ENCODE measurements around the gene ANKRD40.
"Not testable (repeated sequence)": the region's sequence is repeated elsewhere in the genome, so short reads cannot be mapped to it uniquely, and the experiment has no call there.

ANKRD40 gene

GRCh38 chr17:50710650-50711049, 2.9 kb upstream of the ANKRD40 start:
- no peak for DNase-seq

GRCh38 chr17:50710025-50710424, 2.3 kb upstream of the ANKRD40 start:
- no peak for DNase-seq

- not testable (repeated sequence) for DNase-seq
Observed at GRCh38 chr17:50709053-50709452, 1.3 kb upstream of the ANKRD40 start.

- DNase-seq: peak; percentile 13
Observed at GRCh38 chr17:50708050-50709000, 611 bp upstream of the ANKRD40 start.

- DNase-seq: no peak
Observed at GRCh38 chr17:50703162-50703561, 4.6 kb downstream of the ANKRD40 start.

GRCh38 chr17:50699410-50699809, 8.3 kb downstream of the ANKRD40 start:
- no peak for DNase-seq

GRCh38 chr17:50697663-50698272, 9.9 kb downstream of the ANKRD40 start:
- DNase-seq: no peak

GRCh38 chr17:50697062-50697461, 10.7 kb downstream of the ANKRD40 start:
- DNase-seq: no peak

- DNase-seq: no peak
Observed at GRCh38 chr17:50696365-50696879, 11.3 kb downstream of the ANKRD40 start.

GRCh38 chr17:50693036-50693682, 14.6 kb downstream of the ANKRD40 start:
- no peak for DNase-seq

GRCh38 chr17:50692448-50693035, 15.2 kb downstream of the ANKRD40 start:
- no peak for DNase-seq

- DNase-seq: no peak
Observed at GRCh38 chr17:50691550-50692447, 15.9 kb downstream of the ANKRD40 start.

- no peak for DNase-seq
Observed at GRCh38 chr17:50690887-50691549, 16.7 kb downstream of the ANKRD40 start.

- DNase-seq: no peak
Observed at GRCh38 chr17:50689956-50690886, 17.5 kb downstream of the ANKRD40 start.

GRCh38 chr17:50689251-50689650, 18.5 kb downstream of the ANKRD40 start:
- DNase-seq: no peak

GRCh38 chr17:50688245-50688644, 19.5 kb downstream of the ANKRD40 start:
- no peak for DNase-seq

GRCh38 chr17:50687200-50688066, 20.3 kb downstream of the ANKRD40 start:
- no peak for DNase-seq

- DNase-seq: no peak
Observed at GRCh38 chr17:50686494-50687199, 21.1 kb downstream of the ANKRD40 start.

Data from NCI-H1105 (cell line).